ENCODE measurements around the gene DUSP2. TPM values are rescaled to one million over a fixed set of nuclear protein-coding genes. Genes with fewer than 3 reads are reported as not detected.

The DUSP2 gene
- total and polyA plus RNA-seq, 10 of the 15 experiments (the other 5 are each of a cell fraction or from before 2014, with no cell fraction given): 9.7 to 212 (median 57.2) TPM

DNA sequence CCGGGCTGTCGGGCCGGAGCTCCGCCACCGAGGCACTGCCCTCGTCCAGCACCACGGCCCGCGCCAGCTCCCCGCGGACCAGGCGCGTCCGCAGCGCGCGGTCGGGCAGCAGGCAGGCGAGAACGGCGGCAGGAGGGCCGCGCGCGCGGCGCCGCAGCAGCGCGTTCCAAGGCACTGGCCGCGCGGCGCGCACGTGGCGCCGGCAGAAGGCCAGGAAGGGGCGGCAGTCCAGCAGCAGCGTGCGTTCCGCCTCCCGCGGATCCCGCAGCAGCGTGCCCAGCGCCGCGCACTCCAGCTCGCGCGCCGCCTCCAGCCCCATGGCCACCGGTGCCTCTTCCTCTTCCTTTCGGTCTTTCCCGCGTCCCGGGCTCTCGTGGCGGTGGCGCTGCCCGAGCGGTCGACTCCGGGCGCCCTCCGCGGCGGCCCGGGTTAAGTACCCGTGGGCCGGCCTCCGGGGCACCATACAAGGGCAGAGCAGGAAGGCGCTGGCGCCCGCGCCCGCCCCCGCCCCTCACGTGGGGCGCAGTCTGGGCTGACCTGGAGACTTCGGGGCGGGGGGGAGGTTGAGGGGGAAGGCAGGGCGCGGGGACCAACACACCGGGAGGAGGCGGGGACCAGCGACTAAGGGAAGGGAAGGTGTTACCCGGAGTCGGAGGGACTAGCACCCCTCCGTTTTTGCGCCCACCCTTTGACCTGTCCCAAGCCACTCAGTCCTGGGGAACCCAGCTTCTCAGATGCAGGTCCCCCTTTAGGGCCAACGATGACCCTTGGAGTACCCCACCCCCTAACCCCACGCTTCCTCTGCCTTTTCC, at the start of gene DUSP2 (continued):
- TF ChIP-seq, protein P1, sequence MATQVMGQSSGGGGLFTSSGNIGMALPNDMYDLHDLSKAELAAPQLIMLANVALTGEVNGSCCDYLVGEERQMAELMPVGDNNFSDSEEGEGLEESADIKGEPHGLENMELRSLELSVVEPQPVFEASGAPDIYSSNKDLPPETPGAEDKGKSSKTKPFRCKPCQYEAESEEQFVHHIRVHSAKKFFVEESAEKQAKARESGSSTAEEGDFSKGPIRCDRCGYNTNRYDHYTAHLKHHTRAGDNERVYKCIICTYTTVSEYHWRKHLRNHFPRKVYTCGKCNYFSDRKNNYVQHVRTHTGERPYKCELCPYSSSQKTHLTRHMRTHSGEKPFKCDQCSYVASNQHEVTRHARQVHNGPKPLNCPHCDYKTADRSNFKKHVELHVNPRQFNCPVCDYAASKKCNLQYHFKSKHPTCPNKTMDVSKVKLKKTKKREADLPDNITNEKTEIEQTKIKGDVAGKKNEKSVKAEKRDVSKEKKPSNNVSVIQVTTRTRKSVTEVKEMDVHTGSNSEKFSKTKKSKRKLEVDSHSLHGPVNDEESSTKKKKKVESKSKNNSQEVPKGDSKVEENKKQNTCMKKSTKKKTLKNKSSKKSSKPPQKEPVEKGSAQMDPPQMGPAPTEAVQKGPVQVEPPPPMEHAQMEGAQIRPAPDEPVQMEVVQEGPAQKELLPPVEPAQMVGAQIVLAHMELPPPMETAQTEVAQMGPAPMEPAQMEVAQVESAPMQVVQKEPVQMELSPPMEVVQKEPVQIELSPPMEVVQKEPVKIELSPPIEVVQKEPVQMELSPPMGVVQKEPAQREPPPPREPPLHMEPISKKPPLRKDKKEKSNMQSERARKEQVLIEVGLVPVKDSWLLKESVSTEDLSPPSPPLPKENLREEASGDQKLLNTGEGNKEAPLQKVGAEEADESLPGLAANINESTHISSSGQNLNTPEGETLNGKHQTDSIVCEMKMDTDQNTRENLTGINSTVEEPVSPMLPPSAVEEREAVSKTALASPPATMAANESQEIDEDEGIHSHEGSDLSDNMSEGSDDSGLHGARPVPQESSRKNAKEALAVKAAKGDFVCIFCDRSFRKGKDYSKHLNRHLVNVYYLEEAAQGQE (IDR thresholded peaks at IDR 0.05; ENCODE audit: low read depth, low read length): peak; percentile 55
- no peak; a peak in 1 of 4 replicates for TF ChIP-seq IKZF2 (IDR thresholded peaks at IDR 0.05)
- TF ChIP-seq, protein P2, sequence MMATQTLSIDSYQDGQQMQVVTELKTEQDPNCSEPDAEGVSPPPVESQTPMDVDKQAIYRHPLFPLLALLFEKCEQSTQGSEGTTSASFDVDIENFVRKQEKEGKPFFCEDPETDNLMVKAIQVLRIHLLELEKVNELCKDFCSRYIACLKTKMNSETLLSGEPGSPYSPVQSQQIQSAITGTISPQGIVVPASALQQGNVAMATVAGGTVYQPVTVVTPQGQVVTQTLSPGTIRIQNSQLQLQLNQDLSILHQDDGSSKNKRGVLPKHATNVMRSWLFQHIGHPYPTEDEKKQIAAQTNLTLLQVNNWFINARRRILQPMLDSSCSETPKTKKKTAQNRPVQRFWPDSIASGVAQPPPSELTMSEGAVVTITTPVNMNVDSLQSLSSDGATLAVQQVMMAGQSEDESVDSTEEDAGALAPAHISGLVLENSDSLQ (IDR thresholded peaks at IDR 0.05): no peak; the same call in 1 of the 2 replicates
- TF ChIP-seq MYC (IDR thresholded peaks at IDR 0.05; ENCODE audit: insufficient read depth, insufficient read length, insufficient replicate concordance, low read length, severe bottlenecking): peak; percentile 96
- no peak for TF ChIP-seq NFIC (IDR thresholded peaks at IDR 0.05; ENCODE audit: low read depth, low read length)
- TF ChIP-seq, protein P3, sequence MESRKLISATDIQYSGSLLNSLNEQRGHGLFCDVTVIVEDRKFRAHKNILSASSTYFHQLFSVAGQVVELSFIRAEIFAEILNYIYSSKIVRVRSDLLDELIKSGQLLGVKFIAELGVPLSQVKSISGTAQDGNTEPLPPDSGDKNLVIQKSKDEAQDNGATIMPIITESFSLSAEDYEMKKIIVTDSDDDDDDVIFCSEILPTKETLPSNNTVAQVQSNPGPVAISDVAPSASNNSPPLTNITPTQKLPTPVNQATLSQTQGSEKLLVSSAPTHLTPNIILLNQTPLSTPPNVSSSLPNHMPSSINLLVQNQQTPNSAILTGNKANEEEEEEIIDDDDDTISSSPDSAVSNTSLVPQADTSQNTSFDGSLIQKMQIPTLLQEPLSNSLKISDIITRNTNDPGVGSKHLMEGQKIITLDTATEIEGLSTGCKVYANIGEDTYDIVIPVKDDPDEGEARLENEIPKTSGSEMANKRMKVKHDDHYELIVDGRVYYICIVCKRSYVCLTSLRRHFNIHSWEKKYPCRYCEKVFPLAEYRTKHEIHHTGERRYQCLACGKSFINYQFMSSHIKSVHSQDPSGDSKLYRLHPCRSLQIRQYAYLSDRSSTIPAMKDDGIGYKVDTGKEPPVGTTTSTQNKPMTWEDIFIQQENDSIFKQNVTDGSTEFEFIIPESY (IDR thresholded peaks at IDR 0.05): no peak
- peak; percentile 15; the same call in 1 of the 2 replicates for TF ChIP-seq NBN (IDR thresholded peaks at IDR 0.05)
- no peak for TF ChIP-seq EZH2 (IDR thresholded peaks at IDR 0.05; ENCODE audit: borderline replicate concordance, control insufficient read depth, low read depth, low read length)
- TF ChIP-seq SREBF2 (IDR thresholded peaks at IDR 0.05; ENCODE audit: low read length): no peak
- no peak for TF ChIP-seq TCF7 (IDR thresholded peaks at IDR 0.05; ENCODE audit: borderline replicate concordance)
- TF ChIP-seq, protein P4, sequence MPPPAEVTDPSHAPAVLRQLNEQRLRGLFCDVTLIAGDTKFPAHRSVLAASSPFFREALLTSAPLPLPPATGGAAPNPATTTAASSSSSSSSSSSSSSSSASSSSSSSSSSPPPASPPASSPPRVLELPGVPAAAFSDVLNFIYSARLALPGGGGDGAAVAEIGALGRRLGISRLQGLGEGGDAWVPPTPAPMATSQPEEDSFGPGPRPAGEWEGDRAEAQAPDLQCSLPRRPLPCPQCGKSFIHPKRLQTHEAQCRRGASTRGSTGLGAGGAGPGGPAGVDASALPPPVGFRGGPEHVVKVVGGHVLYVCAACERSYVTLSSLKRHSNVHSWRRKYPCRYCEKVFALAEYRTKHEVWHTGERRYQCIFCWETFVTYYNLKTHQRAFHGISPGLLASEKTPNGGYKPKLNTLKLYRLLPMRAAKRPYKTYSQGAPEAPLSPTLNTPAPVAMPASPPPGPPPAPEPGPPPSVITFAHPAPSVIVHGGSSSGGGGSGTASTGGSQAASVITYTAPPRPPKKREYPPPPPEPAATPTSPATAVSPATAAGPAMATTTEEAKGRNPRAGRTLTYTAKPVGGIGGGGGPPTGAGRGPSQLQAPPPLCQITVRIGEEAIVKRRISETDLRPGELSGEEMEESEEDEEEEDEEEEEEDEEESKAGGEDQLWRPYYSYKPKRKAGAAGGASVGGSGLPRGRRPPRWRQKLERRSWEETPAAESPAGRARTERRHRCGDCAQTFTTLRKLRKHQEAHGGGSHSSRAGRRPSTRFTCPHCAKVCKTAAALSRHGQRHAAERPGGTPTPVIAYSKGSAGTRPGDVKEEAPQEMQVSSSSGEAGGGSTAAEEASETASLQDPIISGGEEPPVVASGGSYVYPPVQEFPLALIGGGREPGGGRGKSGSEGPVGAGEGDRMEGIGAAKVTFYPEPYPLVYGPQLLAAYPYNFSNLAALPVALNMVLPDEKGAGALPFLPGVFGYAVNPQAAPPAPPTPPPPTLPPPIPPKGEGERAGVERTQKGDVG (CRISPR knock-in tag; IDR thresholded peaks at IDR 0.05): no peak
- peak; percentile 27; the same call in 1 of the 2 replicates for TF ChIP-seq NR2C1 (IDR thresholded peaks at IDR 0.05)
- TF ChIP-seq, protein P5, sequence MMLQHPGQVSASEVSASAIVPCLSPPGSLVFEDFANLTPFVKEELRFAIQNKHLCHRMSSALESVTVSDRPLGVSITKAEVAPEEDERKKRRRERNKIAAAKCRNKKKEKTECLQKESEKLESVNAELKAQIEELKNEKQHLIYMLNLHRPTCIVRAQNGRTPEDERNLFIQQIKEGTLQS (IDR thresholded peaks at IDR 0.05; ENCODE audit: borderline replicate concordance, extremely low read depth, low read depth, low read length): peak; percentile 60; the same call in 1 of the 2 replicates
- TF ChIP-seq STAT3 (IDR thresholded peaks at IDR 0.05; ENCODE audit: low read depth, low read length): no peak
- no peak; the same call in none of the 2 replicates for TF ChIP-seq GATAD2B (conservative IDR thresholded peaks at IDR 0.05; ENCODE audit: low read depth)
- no peak for TF ChIP-seq JUNB (IDR thresholded peaks at IDR 0.05)
- TF ChIP-seq BACH1 (IDR thresholded peaks at IDR 0.05; ENCODE audit: borderline replicate concordance): peak; percentile 97
- peak; percentile 5 for TF ChIP-seq RELA (IDR thresholded peaks at IDR 0.05; ENCODE audit: borderline replicate concordance, partially characterized antibody)

Measured in GM12878 (cell line).